Motor neuron (in vitro differentiated cells): Measurements from ENCODE around the gene C6orf47. TPM values are rescaled to one million over a fixed set of nuclear protein-coding genes. Genes with fewer than 3 reads are reported as not detected.

Experiments used
- ATAC-seq, 8 experiments: fragments of 200-7000 bp; cut with Tn5 transposase; replicated peaks in 6 of 8; 2 replicates each; pipeline ENCODE4 v1.8.0; 2021; ENCODE audit warnings: mild to moderate bottlenecking in 8 of 8, moderate library complexity in 8 of 8
- H3K27ac ChIP-seq, 2 donors: fragments of 250-450 bp; sonication (Bioruptor Pico); 2 replicates each; pipeline ENCODE4 v1.9.0; 2021; ENCODE audit warnings: antibody characterized with exemption in 2 of 2, mild to moderate bottlenecking in 2 of 2, moderate library complexity in 1 of 2
- H3K4me1 ChIP-seq, 2 donors: fragments of 250-450 bp; sonication (Bioruptor Pico); replicated peaks in 1 of 2; 2 replicates each; pipeline ENCODE4 v1.6.1; 2021; ENCODE audit warnings: antibody characterized with exemption in 2 of 2, mild to moderate bottlenecking in 2 of 2, moderate library complexity in 1 of 2
- H3K4me3 ChIP-seq, 5 donors: fragments of 250-450 bp; sonication (Bioruptor Pico); 2 replicates each; pipeline ENCODE4 v1.9.0; 2021; ENCODE audit warnings: antibody characterized with exemption in 5 of 5, mild to moderate bottlenecking in 5 of 5, moderate library complexity in 4 of 5
- WGBS, 10 experiments: fragments of 450-650 bp; shearing (Covaris generic); methylation state at CpG; one replicate each; pipeline ENCODE4 v1.0.0; 2022; 5-methylcytosine and 5-hydroxymethylcytosine counted together
- in situ Hi-C, 9 experiments: fragments of 400-800 bp; cut with MboI; loops; one replicate each; pipeline ENCODE4 v1.15.0; 2021; ENCODE audit warnings: low sequenced_read_pairs in 9 of 9, low pct_unique_long_range_greater_than_20kb in 2 of 9; ENCODE audit not compliant: unreplicated experiment in 9 of 9
- total RNA-seq, 8 experiments: library from RNA; unstranded; fragments of 300-600 nt; gene quantifications; 2 replicates each; pipeline versions ENCODE4 v1.2.3 to v1.2.4, GENCODE V29; 2022

Gene C6orf47
- total RNA-seq, 8 experiments from 2014 or later, result 10.8 to 24.6 (median 15.5) TPM

DNA sequence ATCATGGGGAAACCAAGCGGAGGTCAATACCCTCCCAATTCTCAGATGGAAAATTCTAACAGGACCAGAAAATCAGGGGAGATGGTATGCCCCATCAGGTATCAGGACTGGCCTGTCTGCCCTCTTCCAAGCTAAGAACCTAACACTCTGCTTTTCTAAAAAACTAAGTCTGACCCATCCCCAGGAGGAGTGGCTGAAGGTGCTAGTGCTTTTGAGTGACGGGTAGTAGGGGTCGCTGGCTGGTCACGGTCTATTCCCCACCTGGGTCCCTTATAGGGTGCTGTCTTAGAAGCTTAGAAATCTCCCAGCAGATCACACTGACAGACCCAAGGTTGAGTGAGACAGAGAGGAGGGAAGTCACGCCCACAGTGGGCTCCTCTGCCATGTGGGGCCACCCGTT is 33.0 kb upstream of the C6orf47 start:
- in situ Hi-C loops, result loop anchor here in 1 of 9 experiments (25.0 kb wide), 1 partner anchor 269 kb away; the partner anchor contains the start of genes DXO, NELFE and SKIC2
- no peak overlapping the region for H3K4me3 ChIP-seq
- 82 to 100% (median 92%) methylated on average over 1 to 3 of the region's 6 CpGs; no CpG with 5 or more reads in 4 of the 10 experiments for WGBS, 10 experiments
- H3K4me1 ChIP-seq, result no peaks in the 10 kb centered on the region
- H3K27ac ChIP-seq, result no peak overlapping the region
- ATAC-seq, result no peak

DNA sequence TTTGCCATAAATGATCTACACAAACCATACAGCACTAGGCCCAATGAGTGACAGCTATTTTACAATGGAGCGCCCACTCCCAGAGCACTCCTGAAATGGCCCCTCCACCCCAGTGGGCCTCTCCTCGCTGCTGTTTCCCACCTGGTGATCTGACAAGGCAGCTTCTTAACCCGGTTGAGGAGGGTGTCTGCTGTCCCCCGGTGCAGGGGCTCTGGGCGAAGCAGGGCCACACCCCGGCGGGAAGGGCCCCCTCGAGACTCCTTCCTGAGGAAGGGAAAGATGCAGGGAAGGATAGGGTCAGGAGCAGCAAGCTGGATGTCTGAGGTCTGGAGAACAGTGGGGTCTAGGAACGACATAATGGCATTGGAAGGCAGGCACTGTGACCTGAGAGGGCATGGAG is 32.3 kb upstream of the C6orf47 start:
- H3K4me3 ChIP-seq, result no peak overlapping the region
- H3K27ac ChIP-seq, result no peak overlapping the region
- 61 to 100% (median 86%) methylated on average over 1 to 7 of the region's 9 CpGs; no CpG with 5 or more reads in 1 of the 10 experiments for WGBS, 10 experiments
- no peak for ATAC-seq
- H3K4me1 ChIP-seq, result no peaks in the 10 kb centered on the region
- in situ Hi-C loops, result loop anchor here in 1 of 9 experiments (25.0 kb wide), 1 partner anchor 269 kb away; the partner anchor contains the start of genes DXO, NELFE and SKIC2

DNA sequence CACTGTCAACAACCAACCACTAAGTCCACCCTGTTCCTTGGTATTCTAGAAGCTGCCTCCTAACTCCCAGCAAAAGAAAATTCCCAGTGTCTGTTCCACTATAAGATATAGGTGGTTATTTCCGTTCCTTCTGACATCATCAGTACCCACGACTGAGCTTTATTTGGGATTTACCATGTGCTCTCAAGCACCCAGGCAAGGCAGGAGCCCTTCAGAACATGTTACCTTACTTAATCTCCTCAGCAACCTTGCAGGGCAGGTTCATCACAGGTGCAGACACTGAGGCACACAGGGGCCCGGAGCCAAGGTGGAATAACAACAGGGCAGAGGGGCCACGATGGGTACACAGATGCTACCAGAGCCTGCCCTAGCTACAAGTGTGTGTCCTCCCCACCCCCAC is 31.8 kb upstream of the C6orf47 start:
- H3K4me1 ChIP-seq, result no peaks in the 10 kb centered on the region
- in situ Hi-C loops, result loop anchor here in 1 of 9 experiments (25.0 kb wide), 1 partner anchor 270 kb away; the partner anchor contains the start of genes DXO, NELFE and SKIC2
- WGBS, 10 experiments, result 73 to 100% (median 90%) methylated on average over 1 to 3 of the region's 4 CpGs; no CpG with 5 or more reads in 2 of the 10 experiments
- H3K27ac ChIP-seq, result no peak overlapping the region
- no peak for ATAC-seq
- no peak overlapping the region for H3K4me3 ChIP-seq

- Histone ChIP-seq H3K4me1 (no peaks in the 10 kb centered on the region), H3K4me3 (no peak overlapping the region), H3K27ac (no peak overlapping the region)
- in situ Hi-C loops, result loop anchor here in 1 of 9 experiments (25.0 kb wide), 1 partner anchor 271 kb away; the partner anchor contains the start of genes DXO, NELFE and SKIC2
- ATAC-seq, result no peak
- WGBS, 10 experiments, result 100% methylated on average over 1 to 3 of the region's 12 CpGs; no CpG with 5 or more reads in 8 of the 10 experiments
Measured at GRCh38 chr6:31691564-31692108, 31.1 kb upstream of the C6orf47 start.

DNA sequence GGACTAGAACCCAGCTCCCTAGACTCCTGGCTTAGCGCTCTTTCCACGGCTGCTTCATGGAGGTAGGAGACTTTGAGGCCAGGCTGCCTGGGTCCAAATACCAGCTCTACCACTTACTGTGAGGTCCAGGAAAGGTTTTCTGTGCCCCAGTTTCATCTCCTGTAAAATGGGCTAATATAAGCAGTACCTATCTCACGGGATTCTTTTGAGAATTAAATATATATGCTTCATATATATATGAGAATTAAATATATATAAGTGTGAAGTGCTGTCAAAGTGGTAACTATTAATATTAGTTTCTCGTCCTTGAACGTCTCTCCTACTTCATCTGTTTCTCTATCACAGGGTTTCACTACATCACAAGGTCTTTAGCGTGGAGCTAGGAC is 30.5 kb upstream of the C6orf47 start:
- H3K27ac ChIP-seq, result no peak overlapping the region
- in situ Hi-C loops, result loop anchor here in 1 of 9 experiments (25.0 kb wide), 1 partner anchor 271 kb away; the partner anchor contains the start of genes DXO, NELFE and SKIC2
- WGBS, 10 experiments, result 67 to 100% (median 100%) methylated on average over 1 to 5 of the region's 6 CpGs; no CpG with 5 or more reads in 3 of the 10 experiments

GRCh38 chr6:31690231-31691077 is 29.9 kb upstream of the C6orf47 start:
- in situ Hi-C loops, result loop anchor here in 1 of 9 experiments (25.0 kb wide), 1 partner anchor 272 kb away; the partner anchor contains the start of genes DXO, NELFE and SKIC2
- H3K4me1 ChIP-seq, result no peaks in the 10 kb centered on the region
- H3K4me3 ChIP-seq, result no peak overlapping the region
- no peak overlapping the region for H3K27ac ChIP-seq
- 20 to 95% (median 81%) methylated on average over 1 to 7 of the region's 10 CpGs; no CpG with 5 or more reads in 3 of the 10 experiments for WGBS, 10 experiments
- peak in 1 of 8 experiments; percentile 24 for ATAC-seq

More for the DNA sequence above, 30.5 kb upstream of the C6orf47 start:
- ATAC-seq, result no peak
- Histone ChIP-seq H3K4me3 (no peak overlapping the region), H3K4me1 (no peaks in the 10 kb centered on the region)

- H3K27ac ChIP-seq, result no peak overlapping the region
- in situ Hi-C loops, result loop anchor here in 1 of 9 experiments (25.0 kb wide), 1 partner anchor 273 kb away; the partner anchor contains the start of genes DXO, NELFE and SKIC2
- 40 to 100% (median 94%) methylated on average over 1 to 3 of the region's 11 CpGs; no CpG with 5 or more reads in 4 of the 10 experiments for WGBS, 10 experiments
- peak in 1 of 8 experiments; percentile 59 for ATAC-seq
- H3K4me3 ChIP-seq, result no peak overlapping the region
- H3K4me1 ChIP-seq, result no peaks in the 10 kb centered on the region
Measured at GRCh38 chr6:31689249-31690110, 28.9 kb upstream of the C6orf47 start.

DNA sequence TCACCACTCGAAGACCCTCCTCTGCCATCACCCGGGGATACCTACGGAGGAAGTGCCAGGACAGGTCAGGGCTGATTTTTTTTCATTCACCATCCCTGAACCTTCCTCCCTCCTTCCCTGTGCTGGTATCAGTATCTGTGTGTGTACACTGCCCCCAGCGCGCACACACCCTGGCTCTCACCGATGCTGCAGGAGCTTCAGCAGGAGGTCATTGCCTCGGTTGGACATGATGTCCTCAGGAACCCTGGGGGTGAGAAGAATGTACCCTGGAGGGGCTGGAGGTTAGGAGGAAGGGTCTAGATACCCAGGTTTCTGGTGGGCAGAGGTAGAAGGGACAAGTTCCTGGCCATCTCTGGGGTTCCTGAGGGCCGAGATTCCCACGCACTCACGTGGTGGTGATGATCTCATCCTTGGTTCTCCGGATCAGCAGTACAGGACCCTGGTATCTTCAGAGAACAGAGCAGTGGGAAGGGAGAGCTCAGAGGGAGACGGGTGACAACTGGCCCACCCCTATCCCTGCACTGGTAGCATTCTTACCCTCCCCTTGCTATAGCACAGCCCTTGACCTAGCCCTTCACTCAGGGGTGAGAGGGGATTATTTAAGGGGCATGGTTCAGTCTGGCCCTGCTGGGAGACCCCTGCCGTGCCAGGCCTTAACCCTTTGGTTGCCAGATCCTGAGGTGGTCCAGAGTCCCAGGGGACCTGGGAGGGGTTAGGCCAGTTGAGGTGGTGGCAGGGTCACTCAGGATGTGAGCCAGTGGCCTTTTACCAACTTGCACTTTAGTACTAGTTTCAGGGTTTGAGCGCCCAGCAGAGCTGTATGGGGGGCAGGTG is 27.5 kb upstream of the C6orf47 start:
- in situ Hi-C loops, result loop anchor here in 1 of 9 experiments (25.0 kb wide), 1 partner anchor 274 kb away; the partner anchor contains the start of genes DXO, NELFE and SKIC2
- Histone ChIP-seq H3K27ac (no peak overlapping the region), H3K4me3 (no peak overlapping the region), H3K4me1 (peaks cover 11% of the 10 kb centered on the region in 2 donors)
- no peak for ATAC-seq
- WGBS, 10 experiments, result 65 to 100% (median 90%) methylated on average over 1 to 6 of the region's 14 CpGs; no CpG with 5 or more reads in 3 of the 10 experiments

DNA sequence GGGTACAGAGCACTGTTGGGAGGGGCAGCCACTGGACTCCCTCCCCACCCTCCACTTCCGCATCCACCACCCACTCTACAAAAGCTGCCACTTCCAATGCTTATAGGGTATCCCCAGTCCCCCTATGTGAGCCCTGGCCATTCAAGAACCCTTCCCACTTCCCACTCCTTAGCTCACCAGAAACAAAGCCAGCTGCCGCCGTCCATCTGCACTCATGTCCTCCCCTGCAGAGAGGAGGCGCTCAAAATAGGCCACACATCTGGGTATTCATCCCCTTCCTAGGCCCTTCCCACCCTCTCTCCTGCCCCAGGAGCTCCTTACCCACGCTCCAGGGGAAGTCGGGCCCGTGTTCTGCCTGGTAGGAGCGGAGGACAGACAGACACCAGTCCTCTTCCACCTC is 26.7 kb upstream of the C6orf47 start:
- 67 to 100% methylated on average over 1 to 3 of the region's 8 CpGs; no CpG with 5 or more reads in 8 of the 10 experiments for WGBS, 10 experiments
- H3K27ac ChIP-seq, result no peak overlapping the region
- ATAC-seq, result no peak
- no peak overlapping the region for H3K4me3 ChIP-seq
- peaks cover 14 to 17% of the 10 kb centered on the region in 2 donors for H3K4me1 ChIP-seq
- in situ Hi-C loops, result loop anchor here in 1 of 9 experiments (25.0 kb wide), 1 partner anchor 275 kb away; the partner anchor contains the start of genes DXO, NELFE and SKIC2

GRCh38 chr6:31686483-31686882 is 25.9 kb upstream of the C6orf47 start:
- 0 to 100% (median 71%) methylated on average over 1 to 3 of the region's 5 CpGs; no CpG with 5 or more reads in 7 of the 10 experiments for WGBS, 10 experiments
- Histone ChIP-seq H3K4me3 (no peak overlapping the region), H3K4me1 (peaks cover 15 to 17% of the 10 kb centered on the region in 2 donors), H3K27ac (no peak overlapping the region)
- in situ Hi-C loops, result loop anchor here in 1 of 9 experiments (25.0 kb wide), 1 partner anchor 276 kb away; the partner anchor contains the start of genes DXO, NELFE and SKIC2
- ATAC-seq, result no peak

GRCh38 chr6:31683591-31683990 is 23.0 kb upstream of the C6orf47 start:
- in situ Hi-C loops, result loop anchor here in 1 of 9 experiments (25.0 kb wide), 1 partner anchor 279 kb away; the partner anchor contains the start of genes DXO, NELFE and SKIC2
- peak in 5 of 8 experiments; percentile 3 to 34 (median 27) for ATAC-seq
- Histone ChIP-seq H3K4me3 (peak overlapping the region; percentile 15 to 28 (median 23)), H3K4me1 (peaks cover 17 to 22% of the 10 kb centered on the region in 2 donors), H3K27ac (peak overlapping the region; percentile 66 to 75)
- WGBS, 10 experiments, result 37 to 90% (median 57%) methylated on average over 1 to 11 of the region's 13 CpGs; no CpG with 5 or more reads in 3 of the 10 experiments
